Measurements from ENCODE around the gene POLD1. TPM values are rescaled to one million over a fixed set of nuclear protein-coding genes. Genes with fewer than 3 reads are reported as not detected.

Gene POLD1
- polyA plus RNA-seq, 2 donors, result 27.4 to 48.3 TPM

- Histone ChIP-seq H3K9me3 (ENCODE audit: control insufficient read depth in 2 of 2, insufficient read depth in 1 of 2, low read depth in 1 of 2, low read length in 1 of 2) (peaks cover 0 to 3% of the 10 kb centered on the region in 2 donors), H3K27ac (ENCODE audit: low read depth in 2 of 2, low read length in 1 of 2) (no peak overlapping the region), H3K4me1 (ENCODE audit: control insufficient read depth in 2 of 2, insufficient read depth in 2 of 2, low read length in 1 of 2) (no peaks in the 10 kb centered on the region), H3K4me3 (ENCODE audit: low read depth in 1 of 2, low read length in 2 of 2) (no peak overlapping the region), H3K27me3 (ENCODE audit: control insufficient read depth in 1 of 2, insufficient read depth in 2 of 2, low read length in 2 of 2) (no peaks in the 10 kb centered on the region), H3K36me3 (ENCODE audit: control insufficient read depth in 2 of 2, insufficient read depth in 2 of 2, low read length in 1 of 2) (no peaks in the 10 kb centered on the region)
- WGBS, 2 donors, result 55 to 56% methylated on average over 30 of the region's 30 CpGs
Measured at GRCh38 chr19:50450369-50451222, 66.4 kb downstream of the POLD1 start.

- Histone ChIP-seq H3K27ac (ENCODE audit: low read depth in 2 of 2, low read length in 1 of 2) (no peak overlapping the region), H3K36me3 (ENCODE audit: control insufficient read depth in 2 of 2, insufficient read depth in 2 of 2, low read length in 1 of 2) (no peaks in the 10 kb centered on the region), H3K27me3 (ENCODE audit: control insufficient read depth in 1 of 2, insufficient read depth in 2 of 2, low read length in 2 of 2) (no peaks in the 10 kb centered on the region), H3K4me3 (ENCODE audit: low read depth in 1 of 2, low read length in 2 of 2) (no peak overlapping the region), H3K4me1 (ENCODE audit: control insufficient read depth in 2 of 2, insufficient read depth in 2 of 2, low read length in 1 of 2) (no peaks in the 10 kb centered on the region), H3K9me3 (ENCODE audit: control insufficient read depth in 2 of 2, insufficient read depth in 1 of 2, low read depth in 1 of 2, low read length in 1 of 2) (peaks cover 0 to 3% of the 10 kb centered on the region in 2 donors)
- 34 to 42% methylated on average over 9 to 13 of the region's 13 CpGs for WGBS, 2 donors
Measured at GRCh38 chr19:50451223-50451534, 67.0 kb downstream of the POLD1 start.

GRCh38 chr19:50453243-50453642 lies 69.1 kb downstream of the POLD1 start:
- Histone ChIP-seq H3K4me1 (ENCODE audit: control insufficient read depth in 2 of 2, insufficient read depth in 2 of 2, low read length in 1 of 2) (no peaks in the 10 kb centered on the region), H3K27me3 (ENCODE audit: control insufficient read depth in 1 of 2, insufficient read depth in 2 of 2, low read length in 2 of 2) (no peaks in the 10 kb centered on the region), H3K9me3 (ENCODE audit: control insufficient read depth in 2 of 2, insufficient read depth in 1 of 2, low read depth in 1 of 2, low read length in 1 of 2) (no peaks in the 10 kb centered on the region), H3K4me3 (ENCODE audit: low read depth in 1 of 2, low read length in 2 of 2) (no peak overlapping the region), H3K27ac (ENCODE audit: low read depth in 2 of 2, low read length in 1 of 2) (no peak overlapping the region), H3K36me3 (ENCODE audit: control insufficient read depth in 2 of 2, insufficient read depth in 2 of 2, low read length in 1 of 2) (no peaks in the 10 kb centered on the region)
- 95 to 96% methylated on average over 2 to 3 of the region's 3 CpGs for WGBS, 2 donors

DNA sequence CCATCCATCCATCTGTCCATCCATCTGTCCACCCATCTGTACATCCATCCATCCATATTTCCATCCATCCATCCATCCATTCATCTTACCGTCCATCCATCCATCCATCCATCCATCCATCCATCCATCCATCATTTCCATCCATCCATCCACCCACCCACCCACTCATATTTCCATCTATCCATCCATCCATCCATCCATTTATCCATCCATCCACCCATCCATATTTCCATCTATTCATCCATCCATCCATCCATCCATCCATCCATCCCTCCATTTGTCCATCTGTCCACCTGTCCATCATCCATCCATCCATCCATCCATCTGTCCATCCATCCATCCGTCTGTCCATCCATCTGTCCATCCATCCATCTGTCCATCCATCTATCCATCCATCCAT lies 71.8 kb downstream of the POLD1 start:
- H3K4me3 ChIP-seq (ENCODE audit: low read depth in 1 of 2, low read length in 2 of 2), result no peak overlapping the region
- 79 to 82% methylated on average over 2 of the region's 2 CpGs for WGBS, 2 donors
- H3K27me3 ChIP-seq (ENCODE audit: control insufficient read depth in 1 of 2, insufficient read depth in 2 of 2, low read length in 2 of 2), result no peaks in the 10 kb centered on the region
- H3K36me3 ChIP-seq (ENCODE audit: control insufficient read depth in 2 of 2, insufficient read depth in 2 of 2, low read length in 1 of 2), result no peaks in the 10 kb centered on the region
- no peaks in the 10 kb centered on the region for H3K4me1 ChIP-seq (ENCODE audit: control insufficient read depth in 2 of 2, insufficient read depth in 2 of 2, low read length in 1 of 2)
- no peaks in the 10 kb centered on the region for H3K9me3 ChIP-seq (ENCODE audit: control insufficient read depth in 2 of 2, insufficient read depth in 1 of 2, low read depth in 1 of 2, low read length in 1 of 2)
- no peak overlapping the region for H3K27ac ChIP-seq (ENCODE audit: low read depth in 2 of 2, low read length in 1 of 2)

DNA sequence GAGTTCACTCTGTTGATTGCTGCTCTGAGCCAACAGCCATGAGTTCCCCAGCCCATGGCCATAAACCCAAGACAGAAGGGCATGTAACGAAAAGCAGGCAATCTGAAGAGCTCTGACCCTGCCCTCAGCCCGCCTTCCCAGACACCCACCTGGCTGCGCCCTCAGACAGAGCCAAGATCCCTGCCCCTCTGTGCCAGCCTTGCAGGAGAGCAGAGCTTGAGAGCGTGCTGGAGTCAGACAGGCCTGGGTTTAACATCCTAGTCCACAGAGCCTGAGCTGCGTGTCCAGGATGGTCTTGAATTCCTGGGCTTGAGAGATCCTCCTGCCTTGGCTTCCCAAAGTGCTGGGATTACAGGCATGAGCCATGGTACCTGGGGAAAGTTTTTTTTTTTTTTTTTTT lies 73.2 kb downstream of the POLD1 start:
- Histone ChIP-seq H3K27me3 (ENCODE audit: control insufficient read depth in 1 of 2, insufficient read depth in 2 of 2, low read length in 2 of 2) (no peaks in the 10 kb centered on the region), H3K9me3 (ENCODE audit: control insufficient read depth in 2 of 2, insufficient read depth in 1 of 2, low read depth in 1 of 2, low read length in 1 of 2) (no peaks in the 10 kb centered on the region), H3K4me1 (ENCODE audit: control insufficient read depth in 2 of 2, insufficient read depth in 2 of 2, low read length in 1 of 2) (no peaks in the 10 kb centered on the region), H3K4me3 (ENCODE audit: low read depth in 1 of 2, low read length in 2 of 2) (no peak overlapping the region), H3K27ac (ENCODE audit: low read depth in 2 of 2, low read length in 1 of 2) (no peak overlapping the region), H3K36me3 (ENCODE audit: control insufficient read depth in 2 of 2, insufficient read depth in 2 of 2, low read length in 1 of 2) (no peaks in the 10 kb centered on the region)
- WGBS, 2 donors, result 83 to 88% methylated on average over 5 of the region's 5 CpGs

DNA sequence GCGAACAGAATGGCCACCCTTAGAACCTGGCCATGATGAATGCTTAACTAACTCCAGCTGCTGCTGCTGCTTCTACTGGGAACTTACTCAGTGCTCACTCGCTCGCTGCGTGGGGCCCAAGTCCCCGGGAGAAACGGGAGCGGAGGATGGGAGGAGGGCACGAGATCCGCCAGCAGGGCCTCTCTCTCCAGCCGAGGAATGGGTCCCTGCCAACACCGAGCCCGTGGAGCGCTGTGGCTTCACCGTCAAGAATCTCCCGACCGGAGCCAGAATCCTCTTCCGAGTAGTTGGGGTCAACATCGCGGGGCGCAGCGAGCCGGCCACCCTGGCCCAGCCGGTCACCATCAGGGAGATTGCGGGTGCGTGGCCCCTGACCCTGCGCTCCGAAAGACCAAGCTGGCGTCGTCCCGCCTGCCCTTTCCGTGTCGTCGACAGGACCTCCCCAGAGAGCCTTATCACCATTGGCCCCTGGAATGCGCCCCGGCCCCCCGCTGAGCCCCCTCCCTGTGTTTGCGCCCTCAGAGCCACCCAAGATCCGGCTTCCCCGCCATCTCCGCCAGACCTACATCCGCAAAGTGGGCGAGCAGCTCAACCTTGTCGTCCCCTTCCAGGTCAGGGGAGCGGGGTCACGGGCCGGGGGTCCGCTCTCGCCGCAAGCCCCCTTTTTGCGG lies 74.4 kb downstream of the POLD1 start:
- Histone ChIP-seq H3K4me1 (ENCODE audit: control insufficient read depth in 2 of 2, insufficient read depth in 2 of 2, low read length in 1 of 2) (no peaks in the 10 kb centered on the region), H3K27me3 (ENCODE audit: control insufficient read depth in 1 of 2, insufficient read depth in 2 of 2, low read length in 2 of 2) (no peaks in the 10 kb centered on the region), H3K4me3 (ENCODE audit: low read depth in 1 of 2, low read length in 2 of 2) (no peak overlapping the region), H3K9me3 (ENCODE audit: control insufficient read depth in 2 of 2, insufficient read depth in 1 of 2, low read depth in 1 of 2, low read length in 1 of 2) (no peaks in the 10 kb centered on the region), H3K36me3 (ENCODE audit: control insufficient read depth in 2 of 2, insufficient read depth in 2 of 2, low read length in 1 of 2) (no peaks in the 10 kb centered on the region), H3K27ac (ENCODE audit: low read depth in 2 of 2, low read length in 1 of 2) (no peak overlapping the region)
- WGBS, 2 donors, result 37 to 42% methylated on average over 49 to 50 of the region's 50 CpGs

DNA sequence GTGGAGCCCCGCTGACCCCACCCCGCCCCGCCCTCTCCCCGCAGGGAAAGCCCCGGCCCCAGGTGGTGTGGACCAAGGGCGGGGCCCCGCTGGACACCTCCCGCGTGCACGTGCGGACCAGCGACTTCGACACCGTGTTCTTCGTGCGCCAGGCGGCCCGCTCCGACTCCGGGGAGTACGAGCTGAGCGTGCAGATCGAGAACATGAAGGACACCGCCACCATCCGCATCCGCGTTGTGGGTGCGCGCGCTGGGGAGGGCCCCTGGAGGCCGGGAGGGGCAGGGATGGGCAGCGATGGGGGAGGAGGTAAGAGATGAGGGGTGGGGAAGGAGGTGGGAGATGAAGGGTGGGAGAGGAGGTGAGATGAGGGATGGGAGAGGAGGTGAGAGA lies 74.9 kb downstream of the POLD1 start:
- Histone ChIP-seq H3K27me3 (ENCODE audit: control insufficient read depth in 1 of 2, insufficient read depth in 2 of 2, low read length in 2 of 2) (no peaks in the 10 kb centered on the region), H3K9me3 (ENCODE audit: control insufficient read depth in 2 of 2, insufficient read depth in 1 of 2, low read depth in 1 of 2, low read length in 1 of 2) (no peaks in the 10 kb centered on the region), H3K4me3 (ENCODE audit: low read depth in 1 of 2, low read length in 2 of 2) (no peak overlapping the region), H3K27ac (ENCODE audit: low read depth in 2 of 2, low read length in 1 of 2) (no peak overlapping the region), H3K36me3 (ENCODE audit: control insufficient read depth in 2 of 2, insufficient read depth in 2 of 2, low read length in 1 of 2) (no peaks in the 10 kb centered on the region), H3K4me1 (ENCODE audit: control insufficient read depth in 2 of 2, insufficient read depth in 2 of 2, low read length in 1 of 2) (no peaks in the 10 kb centered on the region)
- 55 to 58% methylated on average over 32 of the region's 32 CpGs for WGBS, 2 donors

DNA sequence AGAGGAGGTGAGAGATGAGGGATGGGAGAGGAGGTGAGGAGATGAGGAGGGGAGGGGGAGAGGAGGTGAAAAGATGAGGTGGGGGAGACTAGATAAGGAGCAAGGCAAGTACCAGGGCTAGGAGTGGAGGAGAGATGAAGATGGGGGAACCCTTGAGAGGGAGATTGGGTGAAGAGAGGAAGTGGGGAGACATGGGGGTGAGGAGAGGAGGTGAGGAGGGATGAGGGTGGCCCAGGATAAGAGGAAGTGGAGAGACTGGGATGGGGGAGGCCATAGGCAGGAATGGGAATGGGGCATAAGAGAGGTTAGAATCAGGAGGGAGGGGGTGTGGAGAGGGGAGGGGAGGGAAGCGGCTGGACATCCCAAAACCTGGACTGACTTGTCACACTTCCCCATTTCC lies 75.5 kb downstream of the POLD1 start:
- no peaks in the 10 kb centered on the region for H3K9me3 ChIP-seq (ENCODE audit: control insufficient read depth in 2 of 2, insufficient read depth in 1 of 2, low read depth in 1 of 2, low read length in 1 of 2)
- WGBS, 2 donors, result 44 to 53% methylated on average over 1 of the region's 1 CpG
- no peak overlapping the region for H3K27ac ChIP-seq (ENCODE audit: low read depth in 2 of 2, low read length in 1 of 2)
- H3K36me3 ChIP-seq (ENCODE audit: control insufficient read depth in 2 of 2, insufficient read depth in 2 of 2, low read length in 1 of 2), result no peaks in the 10 kb centered on the region
- no peak overlapping the region for H3K4me3 ChIP-seq (ENCODE audit: low read depth in 1 of 2, low read length in 2 of 2)
- H3K4me1 ChIP-seq (ENCODE audit: control insufficient read depth in 2 of 2, insufficient read depth in 2 of 2, low read length in 1 of 2), result no peaks in the 10 kb centered on the region
- no peaks in the 10 kb centered on the region for H3K27me3 ChIP-seq (ENCODE audit: control insufficient read depth in 1 of 2, insufficient read depth in 2 of 2, low read length in 2 of 2)

DNA sequence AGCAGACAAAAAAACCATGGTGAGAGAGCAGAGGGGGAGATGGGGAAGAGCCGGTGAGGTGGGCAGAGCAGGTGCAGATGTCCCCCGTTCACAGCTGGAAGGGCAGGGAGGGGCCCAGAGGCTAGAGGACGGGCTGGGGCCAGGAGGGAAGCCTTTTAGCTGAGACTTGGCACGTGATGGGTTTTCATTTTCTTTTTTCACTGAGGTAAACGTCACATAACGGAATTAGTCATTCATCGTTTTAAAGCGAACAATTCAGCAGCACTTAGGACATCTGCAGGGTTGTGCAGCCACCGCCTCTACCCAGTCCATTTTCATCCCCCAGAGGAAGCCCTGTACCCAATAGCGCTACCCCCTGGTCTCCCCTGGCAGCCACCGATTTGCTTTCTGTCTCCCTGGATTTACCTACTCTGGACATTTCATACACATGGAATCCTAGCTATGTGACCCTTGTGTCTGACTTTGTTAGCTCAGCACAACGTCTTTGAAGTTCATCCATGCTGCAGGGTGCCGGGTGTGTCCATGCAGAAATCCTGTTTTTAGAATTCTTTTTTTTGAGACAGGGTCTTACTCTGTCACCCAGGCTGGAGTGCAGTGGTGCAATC lies 76.1 kb downstream of the POLD1 start:
- Histone ChIP-seq H3K27me3 (ENCODE audit: control insufficient read depth in 1 of 2, insufficient read depth in 2 of 2, low read length in 2 of 2) (no peaks in the 10 kb centered on the region), H3K9me3 (ENCODE audit: control insufficient read depth in 2 of 2, insufficient read depth in 1 of 2, low read depth in 1 of 2, low read length in 1 of 2) (no peaks in the 10 kb centered on the region), H3K4me3 (ENCODE audit: low read depth in 1 of 2, low read length in 2 of 2) (no peak overlapping the region), H3K36me3 (ENCODE audit: control insufficient read depth in 2 of 2, insufficient read depth in 2 of 2, low read length in 1 of 2) (no peaks in the 10 kb centered on the region), H3K4me1 (ENCODE audit: control insufficient read depth in 2 of 2, insufficient read depth in 2 of 2, low read length in 1 of 2) (no peaks in the 10 kb centered on the region), H3K27ac (ENCODE audit: low read depth in 2 of 2, low read length in 1 of 2) (no peak overlapping the region)
- WGBS, 2 donors, result 19 to 30% methylated on average over 13 of the region's 13 CpGs
